ENCODE data around the gene ZNF710.

The ZNF710 gene

GRCh38 chr15:90051874-90052273 is 50.8 kb downstream of the ZNF710 start:
- Mint-ChIP-seq H3K4me3 (no peak overlapping the region), H3K36me3 (no peaks in the 10 kb centered on the region), H3K27ac (peak overlapping the region; percentile 65), H3K4me1 (peaks cover 26% of the 10 kb centered on the region), H3K9me3 (no peaks in the 10 kb centered on the region)
- DNase-seq (ENCODE audit: low spot score in 2 of 2) (no peak), ATAC-seq (no peak)

DNA sequence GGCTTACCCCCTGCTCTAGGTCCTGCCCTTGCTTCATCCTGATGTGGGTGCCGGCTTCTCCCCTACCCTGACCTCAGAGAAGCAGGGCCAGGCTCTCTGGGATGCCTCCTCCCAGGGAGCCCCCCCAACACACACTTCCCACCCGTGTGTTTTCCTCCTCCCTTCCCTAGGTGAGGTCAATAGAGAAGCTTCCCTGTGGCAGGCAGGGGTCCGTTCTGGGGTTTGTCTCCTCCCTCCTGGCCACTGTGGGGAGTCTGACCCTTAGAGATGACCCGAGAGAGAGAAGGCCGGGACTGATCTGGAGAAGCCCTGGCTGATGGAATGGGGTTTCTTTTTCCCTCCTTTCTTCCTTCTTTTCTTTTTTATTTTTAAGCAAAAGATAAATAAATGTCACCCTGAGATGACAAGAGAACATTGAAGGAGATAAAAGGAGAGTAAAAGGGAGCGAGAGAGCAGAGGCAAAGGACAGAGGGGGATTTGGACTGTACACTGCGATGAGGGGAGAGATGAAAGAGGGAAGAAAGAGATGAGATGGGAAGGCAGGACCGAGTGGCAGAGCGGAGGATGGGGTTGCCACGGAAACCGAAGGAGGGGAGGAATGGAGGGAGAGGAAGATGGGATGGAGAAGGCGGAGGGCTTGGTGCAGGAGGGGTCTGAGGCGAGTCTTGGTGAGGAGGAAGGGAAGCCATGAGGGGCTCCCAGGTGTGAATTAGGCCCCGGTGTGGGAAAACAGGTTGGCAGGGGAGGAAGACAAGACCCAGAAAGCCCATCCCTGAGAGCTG is 52.8 kb downstream of the ZNF710 start:
- H3K4me3 Mint-ChIP-seq = no peak overlapping the region
- peaks cover 2% of the 10 kb centered on the region for H3K36me3 Mint-ChIP-seq
- H3K27ac Mint-ChIP-seq = peak overlapping the region; percentile 76
- no peak for ATAC-seq
- H3K4me1 Mint-ChIP-seq = peaks cover 38% of the 10 kb centered on the region
- no peak for DNase-seq (ENCODE audit: low spot score in 2 of 2)
- no peaks in the 10 kb centered on the region for H3K9me3 Mint-ChIP-seq

GRCh38 chr15:90054618-90055097 is 53.5 kb downstream of the ZNF710 start:
- Mint-ChIP-seq H3K4me1 (peaks cover 42% of the 10 kb centered on the region), H3K36me3 (peaks cover 6% of the 10 kb centered on the region), H3K4me3 (no peak overlapping the region), H3K27ac (peak overlapping the region; percentile 76), H3K9me3 (no peaks in the 10 kb centered on the region)
- no peak for ATAC-seq
- DNase-seq (ENCODE audit: low spot score in 2 of 2) = no peak

GRCh38 chr15:90055182-90055581 is 54.1 kb downstream of the ZNF710 start:
- Mint-ChIP-seq H3K9me3 (no peaks in the 10 kb centered on the region), H3K4me1 (peaks cover 42% of the 10 kb centered on the region), H3K36me3 (peaks cover 6% of the 10 kb centered on the region), H3K27ac (no peak overlapping the region), H3K4me3 (no peak overlapping the region)
- ATAC-seq = no peak
- DNase-seq (ENCODE audit: low spot score in 2 of 2) = no peak

DNA sequence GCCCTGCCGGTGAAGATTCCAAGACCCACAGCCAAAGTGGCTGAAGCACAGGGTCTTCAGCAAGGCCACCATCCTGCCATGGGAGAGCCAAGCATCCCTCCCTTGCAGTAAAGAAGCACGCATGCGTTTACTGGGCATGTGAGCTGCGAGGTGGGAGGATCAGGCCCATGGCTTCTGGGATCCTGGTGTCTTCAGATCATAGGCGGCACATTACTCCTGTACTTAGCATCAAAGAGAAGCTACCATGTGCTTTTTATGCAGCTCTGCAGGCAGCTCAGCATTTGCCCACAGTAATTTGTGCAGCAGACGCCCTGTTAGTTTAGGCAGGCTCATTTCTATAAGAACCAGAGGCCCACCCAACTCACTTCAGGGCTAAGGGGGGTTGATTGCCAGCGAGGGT is 55.4 kb downstream of the ZNF710 start:
- no peak overlapping the region for H3K4me3 Mint-ChIP-seq
- DNase-seq (ENCODE audit: low spot score in 2 of 2) = no peak
- no peak for ATAC-seq
- H3K36me3 Mint-ChIP-seq = peaks cover 6% of the 10 kb centered on the region
- no peaks in the 10 kb centered on the region for H3K9me3 Mint-ChIP-seq
- H3K27ac Mint-ChIP-seq = no peak overlapping the region
- H3K4me1 Mint-ChIP-seq = peaks cover 43% of the 10 kb centered on the region

DNA sequence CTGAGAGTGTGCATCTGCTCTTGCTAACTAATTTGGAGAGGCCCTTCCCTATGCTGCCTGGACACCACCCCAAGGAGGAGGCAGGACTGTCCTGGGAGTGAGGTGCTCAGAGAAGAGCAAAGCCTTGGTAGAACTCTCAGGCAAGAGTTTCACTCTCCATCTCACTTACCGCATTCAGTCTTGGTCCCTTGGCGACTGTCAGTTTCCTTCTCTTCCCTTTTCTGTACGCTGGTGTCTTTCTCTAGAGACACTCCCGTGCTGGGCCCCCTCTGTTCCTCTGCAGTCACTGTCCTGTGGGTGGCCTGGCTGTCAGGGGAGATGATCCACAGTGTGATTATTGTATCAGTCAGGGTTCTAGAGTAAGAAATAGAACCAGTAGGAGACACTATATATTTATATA is 57.2 kb downstream of the ZNF710 start:
- no peak for ATAC-seq
- peaks cover 6% of the 10 kb centered on the region for H3K36me3 Mint-ChIP-seq
- no peak for DNase-seq (ENCODE audit: low spot score in 2 of 2)
- no peaks in the 10 kb centered on the region for H3K9me3 Mint-ChIP-seq
- peaks cover 49% of the 10 kb centered on the region for H3K4me1 Mint-ChIP-seq
- H3K27ac Mint-ChIP-seq = peak overlapping the region; percentile 92
- no peak overlapping the region for H3K4me3 Mint-ChIP-seq

GRCh38 chr15:90058775-90059174 is 57.7 kb downstream of the ZNF710 start:
- Mint-ChIP-seq H3K4me3 (peak overlapping the region; percentile 50), H3K9me3 (no peaks in the 10 kb centered on the region), H3K36me3 (peaks cover 8% of the 10 kb centered on the region), H3K27ac (peak overlapping the region; percentile 92), H3K4me1 (peaks cover 53% of the 10 kb centered on the region)
- ATAC-seq (no peak), DNase-seq (ENCODE audit: low spot score in 2 of 2) (no peak)

GRCh38 chr15:90059208-90059985 is 58.3 kb downstream of the ZNF710 start:
- Mint-ChIP-seq H3K9me3 (no peaks in the 10 kb centered on the region), H3K4me1 (peaks cover 54% of the 10 kb centered on the region), H3K27ac (peak overlapping the region; percentile 92), H3K36me3 (peaks cover 10% of the 10 kb centered on the region), H3K4me3 (peak overlapping the region; percentile 50)
- peak; percentile 46 to 82 for DNase-seq (ENCODE audit: low spot score in 2 of 2)
- peak; percentile 94 for ATAC-seq

- Mint-ChIP-seq H3K9me3 (no peaks in the 10 kb centered on the region), H3K36me3 (peaks cover 10% of the 10 kb centered on the region), H3K4me1 (peaks cover 49% of the 10 kb centered on the region), H3K4me3 (no peak overlapping the region), H3K27ac (peak overlapping the region; percentile 87)
- DNase-seq (ENCODE audit: low spot score in 2 of 2) (no peak), ATAC-seq (no peak)
Observed at GRCh38 chr15:90060797-90061196, 59.7 kb downstream of the ZNF710 start.

- H3K4me1 Mint-ChIP-seq = peaks cover 49% of the 10 kb centered on the region
Observed at GRCh38 chr15:90062023-90062442, 60.9 kb downstream of the ZNF710 start.

DNA sequence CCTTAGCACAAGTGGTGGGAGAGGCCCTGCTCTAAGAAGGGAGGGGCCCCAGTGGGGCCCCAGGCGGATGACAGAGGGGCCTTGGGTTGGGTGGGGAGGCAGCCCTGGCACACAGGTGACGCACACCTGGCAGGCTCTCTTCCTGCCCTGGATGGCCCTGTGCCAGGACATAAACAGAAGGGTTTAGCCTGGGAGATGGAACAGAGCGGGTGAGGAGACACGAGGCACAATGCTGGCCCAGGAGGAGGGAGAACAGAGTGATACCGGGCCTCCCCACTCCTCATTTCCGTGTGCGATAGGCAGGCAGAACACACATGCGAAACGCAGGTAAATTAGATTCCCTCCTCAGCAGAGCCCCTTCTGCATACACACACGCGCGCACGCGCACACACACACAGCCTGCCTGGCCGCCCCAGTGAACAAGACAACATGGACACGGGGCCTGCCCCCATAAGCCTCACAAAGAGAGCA is 61.4 kb downstream of the ZNF710 start:
- DNase-seq (ENCODE audit: low spot score in 2 of 2) (no peak), ATAC-seq (no peak)
- H3K36me3 Mint-ChIP-seq = peaks cover 10% of the 10 kb centered on the region
- H3K4me1 Mint-ChIP-seq = peaks cover 49% of the 10 kb centered on the region
- H3K9me3 Mint-ChIP-seq = no peaks in the 10 kb centered on the region
- peak overlapping the region; percentile 17 for H3K4me3 Mint-ChIP-seq
- peak overlapping the region; percentile 87 for H3K27ac Mint-ChIP-seq

More at GRCh38 chr15:90062023-90062442, 60.9 kb downstream of the ZNF710 start:
- no peak for DNase-seq (ENCODE audit: low spot score in 2 of 2)
- peak; percentile 39 for ATAC-seq
- H3K36me3 Mint-ChIP-seq = peaks cover 10% of the 10 kb centered on the region
- peak overlapping the region; percentile 87 for H3K27ac Mint-ChIP-seq
- peak overlapping the region; percentile 17 for H3K4me3 Mint-ChIP-seq
- no peaks in the 10 kb centered on the region for H3K9me3 Mint-ChIP-seq

- Mint-ChIP-seq H3K9me3 (no peaks in the 10 kb centered on the region), H3K4me1 (peaks cover 44% of the 10 kb centered on the region), H3K4me3 (no peak overlapping the region)
Observed at GRCh38 chr15:90062973-90063769, 62.0 kb downstream of the ZNF710 start.

DNA sequence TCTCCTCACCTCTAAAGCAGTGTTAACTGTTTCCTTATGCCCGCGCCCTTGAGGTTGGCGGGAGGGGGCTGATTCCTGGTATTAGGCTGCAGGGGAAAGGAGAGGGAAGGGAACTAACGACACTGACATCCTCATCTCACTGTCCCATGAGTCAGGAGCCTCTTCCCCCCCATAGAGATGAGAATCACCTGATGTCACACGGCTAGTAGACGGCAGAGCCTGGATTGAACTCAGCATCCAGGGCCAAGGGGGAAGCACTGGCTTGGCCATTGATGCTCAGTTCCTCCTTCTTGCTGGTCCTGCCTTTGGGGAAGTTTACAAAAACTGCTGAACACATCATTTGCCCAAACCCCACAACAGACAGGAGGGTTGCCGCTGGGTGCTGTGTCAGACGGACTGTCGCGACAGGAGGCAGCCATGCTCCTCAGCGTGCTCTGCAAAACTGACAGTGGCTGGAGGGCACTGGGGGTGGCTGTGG is 62.7 kb downstream of the ZNF710 start:
- no peak overlapping the region for H3K4me3 Mint-ChIP-seq
- H3K36me3 Mint-ChIP-seq = peaks cover 9% of the 10 kb centered on the region
- ATAC-seq (no peak), DNase-seq (ENCODE audit: low spot score in 2 of 2) (no peak)
- H3K4me1 Mint-ChIP-seq = peaks cover 37% of the 10 kb centered on the region
- H3K27ac Mint-ChIP-seq = peak overlapping the region; percentile 23
- H3K9me3 Mint-ChIP-seq = no peaks in the 10 kb centered on the region

More at GRCh38 chr15:90062973-90063769, 62.0 kb downstream of the ZNF710 start:
- DNase-seq (ENCODE audit: low spot score in 2 of 2) (no peak), ATAC-seq (no peak)
- H3K27ac Mint-ChIP-seq = peak overlapping the region; percentile 23
- H3K36me3 Mint-ChIP-seq = peaks cover 10% of the 10 kb centered on the region

DNA sequence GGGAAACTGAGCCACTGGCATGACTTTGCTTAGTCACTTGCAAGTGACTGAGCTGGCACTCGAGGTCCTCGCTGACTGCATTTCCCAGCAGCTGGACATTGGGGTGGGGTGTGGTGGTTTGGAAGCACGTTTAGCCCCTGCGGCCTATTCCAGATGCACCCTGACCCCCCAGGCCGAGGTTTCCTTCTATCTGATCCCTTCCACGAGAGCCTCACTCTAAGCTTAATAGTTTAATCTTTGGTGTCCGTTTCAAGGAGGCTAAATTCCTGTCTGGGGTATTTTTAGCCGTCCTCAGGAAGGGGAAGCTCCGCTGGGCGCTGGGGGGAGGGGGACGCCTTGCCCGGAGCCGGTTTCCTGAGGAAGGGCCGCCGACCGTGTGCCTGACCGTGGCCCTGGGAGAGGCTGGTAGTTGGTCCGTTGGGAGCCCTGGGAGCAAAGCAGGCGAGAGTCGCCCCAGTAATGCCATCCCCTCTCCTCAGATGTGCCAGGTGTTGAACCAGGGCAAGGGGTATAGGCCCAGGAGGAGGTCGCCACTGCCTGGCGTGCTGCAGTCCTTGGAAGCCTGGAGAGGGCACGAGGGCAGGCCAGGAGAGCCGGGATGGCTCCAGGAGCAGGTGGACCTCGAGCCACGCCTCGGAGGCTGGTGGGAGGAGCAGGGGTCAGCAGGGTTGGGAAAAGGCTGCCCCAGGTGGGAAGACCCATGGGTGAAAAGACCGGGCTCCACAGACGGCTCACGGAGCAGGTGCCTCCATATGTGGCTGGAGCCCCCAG is 64.0 kb downstream of the ZNF710 start:
- Mint-ChIP-seq H3K4me3 (no peak overlapping the region), H3K9me3 (no peaks in the 10 kb centered on the region), H3K4me1 (peaks cover 25% of the 10 kb centered on the region), H3K27ac (no peak overlapping the region), H3K36me3 (peaks cover 5% of the 10 kb centered on the region)
- ATAC-seq (no peak), DNase-seq (ENCODE audit: low spot score in 2 of 2) (no peak)

Measured in stimulated activated effector memory CD8-positive, alpha-beta T cell treated with anti-CD3 and anti-CD28 coated beads, Interleukin-12 subunit alpha, Interleukin-12 subunit beta, amount 100 ng/mL, for 72 hours (primary cell).